GM12874 (cell line): ENCODE data around the gene AMBP.

Source experiments
- CTCF ChIP-seq: IDR thresholded peaks from 2 replicates; pipeline ENCODE4 v1.5.1; 2011; ENCODE audit warnings: low read depth, mild to moderate bottlenecking, control low read depth, low read length, moderate library complexity; ENCODE audit not compliant: insufficient read depth

AMBP gene

DNA sequence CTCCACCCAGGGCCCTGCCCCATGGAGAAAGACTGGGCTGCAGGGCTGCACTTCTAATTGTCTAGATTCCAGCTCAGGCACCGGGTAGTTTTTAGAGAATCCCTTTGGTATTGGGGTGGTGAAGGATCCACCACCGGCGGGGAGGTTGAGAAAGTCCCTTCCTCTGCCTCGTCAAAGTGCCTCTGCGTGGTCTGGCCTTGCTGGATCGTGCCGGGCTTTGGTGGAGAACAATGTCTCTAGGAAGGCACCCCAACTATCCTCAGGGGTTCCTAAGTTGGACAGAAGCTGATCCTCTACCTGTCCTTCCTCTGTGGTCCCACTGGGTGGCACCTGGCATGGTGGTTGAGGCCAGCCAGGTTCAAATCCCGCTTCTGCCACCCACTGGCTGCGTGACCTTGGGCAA lies 7.3 kb upstream of the AMBP start:
- TF ChIP-seq CTCF: no peak

GRCh38 chr9:114084282-114085073 lies 6.4 kb upstream of the AMBP start:
- no peak for TF ChIP-seq CTCF

DNA sequence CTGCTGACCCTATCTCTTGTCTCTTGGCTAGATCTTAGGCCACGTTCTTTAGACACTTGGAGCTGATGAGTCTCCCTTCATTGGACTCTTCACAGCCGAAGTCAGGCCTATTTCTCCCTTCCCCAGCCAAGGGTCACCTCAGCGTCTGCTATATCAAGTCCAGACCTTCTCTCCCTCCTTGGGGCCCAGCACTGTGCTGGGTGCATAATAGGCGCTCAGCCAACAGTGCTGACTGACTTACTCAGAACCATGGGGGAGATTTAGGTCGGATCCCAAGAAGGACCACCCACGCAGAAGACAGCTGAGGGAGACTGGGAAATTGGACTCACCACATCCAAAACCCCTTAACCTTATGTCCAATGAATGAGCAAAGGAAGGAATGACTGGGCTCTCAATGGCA lies 5.6 kb upstream of the AMBP start:
- TF ChIP-seq CTCF: no peak

DNA sequence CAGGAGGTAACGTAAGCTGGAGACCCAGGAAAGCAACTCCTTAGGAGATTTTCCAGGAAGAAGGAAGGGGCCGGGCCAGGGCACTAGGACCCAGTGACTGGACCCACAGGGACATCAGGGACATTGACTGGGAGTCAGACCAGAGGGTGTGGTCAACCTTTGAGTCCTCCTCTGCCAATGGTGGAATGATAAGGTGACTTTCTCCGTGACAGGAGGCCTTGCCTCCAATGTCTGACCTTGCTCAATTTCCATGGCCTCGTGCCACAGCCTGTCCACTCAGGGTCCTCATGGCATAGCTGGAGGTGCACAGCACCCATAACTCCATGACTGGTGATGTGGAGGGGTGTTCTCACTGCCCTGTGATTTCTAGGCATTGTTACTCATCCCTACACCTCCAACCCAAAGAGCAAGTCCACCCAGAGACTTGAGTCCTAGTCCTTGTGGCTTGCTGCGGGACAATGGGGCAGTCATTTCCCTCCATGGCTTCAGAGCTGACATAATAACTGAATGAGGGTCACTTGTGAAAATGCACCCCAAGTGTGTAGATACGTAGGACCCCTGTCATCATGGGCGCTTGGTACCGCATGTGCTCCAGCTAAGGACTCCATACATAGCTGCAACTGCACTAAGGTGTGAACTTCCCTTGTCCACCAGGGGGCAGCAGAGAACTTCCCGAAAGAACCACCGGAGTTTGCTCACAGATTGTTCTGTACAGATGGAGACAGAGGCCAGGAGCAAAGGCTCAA lies 4.1 kb upstream of the AMBP start:
- peak; percentile 90 for TF ChIP-seq CTCF

DNA sequence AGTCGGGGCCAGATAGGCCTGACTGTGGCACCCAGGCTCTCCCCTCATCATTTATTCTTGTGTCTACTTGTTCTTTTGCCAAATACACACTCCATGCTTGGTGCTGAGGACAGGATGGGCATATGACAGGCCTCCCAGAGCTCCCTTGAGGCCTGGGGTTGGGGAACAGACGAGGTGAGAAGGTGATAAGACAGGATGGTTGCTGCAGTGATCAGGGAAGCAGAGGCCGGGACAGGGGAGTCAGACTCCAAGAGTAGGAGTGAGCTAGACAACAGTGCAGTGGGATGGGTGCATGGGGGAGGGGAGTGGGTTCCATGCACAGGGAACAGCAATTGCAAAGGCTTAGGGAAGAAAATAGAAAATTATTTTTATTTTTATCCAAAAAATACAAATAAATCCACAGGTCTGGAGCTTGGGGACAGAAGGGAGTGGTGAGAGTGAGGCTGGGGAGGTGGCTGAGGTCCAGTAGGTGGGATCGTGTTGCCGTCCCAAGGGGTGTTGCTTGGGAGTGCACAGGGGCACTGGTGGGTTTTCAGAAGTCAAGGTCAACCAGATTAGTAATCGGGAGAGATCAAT lies 3.4 kb upstream of the AMBP start:
- TF ChIP-seq CTCF: no peak

DNA sequence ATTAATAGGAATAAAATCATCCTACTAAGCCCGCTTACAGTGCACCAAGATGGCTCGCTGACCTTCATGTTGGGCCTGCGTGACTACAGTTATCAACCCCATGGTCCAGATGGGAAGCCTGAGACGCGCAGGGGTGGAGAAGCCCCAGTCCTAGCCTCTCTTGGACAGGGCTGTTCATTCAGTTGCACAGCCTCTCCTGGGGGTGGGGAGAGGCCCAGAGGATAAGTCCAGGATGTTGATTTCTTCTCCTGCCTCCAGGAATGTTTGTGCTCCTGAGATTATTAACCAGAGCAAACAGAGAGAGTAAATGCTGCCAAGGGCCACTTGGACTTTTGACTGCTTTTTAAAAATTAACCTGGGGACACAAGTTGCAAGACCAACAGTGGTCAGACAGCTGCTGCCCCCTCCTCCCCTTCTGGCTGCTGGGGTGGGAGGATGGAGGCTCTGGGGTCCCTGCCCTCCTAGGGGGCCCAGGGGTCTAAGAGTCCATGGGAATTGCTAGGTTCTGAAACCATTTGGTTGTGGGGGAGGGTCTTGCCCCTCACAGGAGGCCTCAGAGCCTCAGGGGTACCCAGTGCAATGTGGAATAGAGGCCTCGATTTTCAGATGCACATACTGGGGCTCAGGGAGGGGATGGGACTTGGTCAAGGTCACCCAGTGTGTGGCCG lies 2.8 kb upstream of the AMBP start:
- no peak for TF ChIP-seq CTCF

DNA sequence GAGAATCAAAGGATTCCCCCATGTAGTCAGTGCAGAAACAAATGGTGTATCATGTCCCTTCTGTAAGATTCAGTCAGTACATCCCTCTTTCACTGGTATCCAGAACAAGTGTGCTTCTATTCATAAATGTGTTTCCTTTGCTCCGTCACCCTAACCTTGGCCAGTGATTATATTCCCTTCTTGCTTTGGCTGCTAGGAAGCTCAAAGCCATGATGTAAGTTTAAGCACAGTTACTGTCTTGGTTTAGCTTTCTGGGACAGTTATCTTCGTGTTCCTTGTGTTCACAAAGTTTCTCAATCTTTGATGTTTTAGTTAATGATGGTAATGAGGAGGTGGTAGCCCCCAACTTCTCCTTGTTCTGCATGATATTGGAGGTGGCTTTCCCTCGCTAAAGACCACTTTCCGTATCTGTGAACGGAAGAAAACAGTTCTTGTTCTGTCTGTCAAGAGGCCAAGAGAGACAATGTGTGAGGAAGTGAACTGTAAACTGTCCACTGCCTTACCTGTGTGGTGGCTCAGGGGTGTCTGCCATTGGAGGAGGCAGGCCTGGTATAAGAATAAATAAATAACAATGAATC lies 2.2 kb upstream of the AMBP start:
- TF ChIP-seq CTCF: no peak
